ENCODE data around the gene LENEP.

- no peak for TF ChIP-seq CTCF (IDR thresholded peaks at IDR 0.05)
- no peak for TF ChIP-seq POLR2A (IDR thresholded peaks at IDR 0.05)
- TF ChIP-seq POLR2AphosphoS5 (IDR thresholded peaks at IDR 0.05; ENCODE audit: insufficient read depth in 1 of 2, low read depth in 1 of 2), result no peak
Observed at GRCh38 chr1:154971341-154971998, 21.9 kb upstream of the LENEP start.

Data from vagina (tissue), 2 donors.